K562 treated with DMSO at 1 percent for 12 hours (cell line): ENCODE measurements around the gene PIGBOS1. TPM values are rescaled to one million over a fixed set of nuclear protein-coding genes. Genes with fewer than 3 reads are reported as not detected.

Source experiments
- total RNA-seq: library from RNA; unstranded; fragments of 300-600 nt; gene quantifications from 2 replicates; pipeline ENCODE4 v1.2.3, GENCODE V29; 2022; ENCODE audit not compliant: insufficient read depth

Gene PIGBOS1, protein sequence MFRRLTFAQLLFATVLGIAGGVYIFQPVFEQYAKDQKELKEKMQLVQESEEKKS
- 32.1 and 32.9 TPM in 2 replicates for total RNA-seq

DNA sequence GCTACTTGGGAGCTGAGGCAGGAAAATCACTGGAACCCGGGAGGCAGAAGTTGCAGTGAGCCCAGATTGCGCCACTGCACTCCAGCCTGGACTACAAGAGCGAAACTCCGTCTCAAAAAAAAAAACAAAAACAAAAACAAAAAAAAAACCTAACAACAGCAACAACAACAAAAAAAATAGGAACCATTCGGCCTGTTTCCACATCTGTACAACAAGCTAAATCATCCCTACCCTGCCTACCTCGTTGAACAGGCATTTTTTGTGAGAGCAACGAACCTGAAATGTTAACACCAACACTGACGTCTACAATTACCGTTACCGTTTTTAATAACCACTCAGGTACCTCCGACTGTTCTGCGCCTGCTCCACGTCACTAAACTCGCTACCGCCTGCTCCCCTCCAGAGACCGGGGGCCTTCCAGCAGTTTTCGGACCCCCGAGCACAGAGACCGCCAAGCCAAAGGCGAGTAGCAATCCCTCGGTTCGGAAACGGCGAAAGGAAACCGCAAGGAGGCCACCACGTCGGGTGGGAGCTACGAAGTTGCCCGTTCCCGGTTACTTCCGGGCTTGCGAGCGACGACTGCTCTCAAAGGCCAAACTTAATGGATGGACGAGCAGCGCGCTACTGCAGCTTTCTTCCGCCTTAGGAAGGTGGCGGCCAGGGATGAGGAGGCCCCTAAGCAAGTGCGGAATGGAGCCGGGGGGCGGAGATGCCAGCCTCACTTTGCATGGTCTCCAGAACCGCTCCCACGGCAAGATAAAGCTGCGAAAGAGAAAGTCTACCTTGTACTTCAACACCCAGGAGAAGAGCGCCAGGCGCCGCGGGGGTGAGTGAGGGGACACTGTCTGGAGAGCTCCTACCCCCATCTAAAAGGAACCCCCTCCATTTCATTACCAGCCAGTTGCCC lies at the start of gene PIGBOS1, which contains the start of gene PIGB:
PIGBOS1 (minus strand) TSS at position 536 of the 907 bp plus-strand sequence. CDS start 1,331 bp downstream, outside the sequence.
PIGB (plus strand) TSS at position 635 of the 907 bp plus-strand sequence; CDS start at position 664, 29 bp downstream.

DNA sequence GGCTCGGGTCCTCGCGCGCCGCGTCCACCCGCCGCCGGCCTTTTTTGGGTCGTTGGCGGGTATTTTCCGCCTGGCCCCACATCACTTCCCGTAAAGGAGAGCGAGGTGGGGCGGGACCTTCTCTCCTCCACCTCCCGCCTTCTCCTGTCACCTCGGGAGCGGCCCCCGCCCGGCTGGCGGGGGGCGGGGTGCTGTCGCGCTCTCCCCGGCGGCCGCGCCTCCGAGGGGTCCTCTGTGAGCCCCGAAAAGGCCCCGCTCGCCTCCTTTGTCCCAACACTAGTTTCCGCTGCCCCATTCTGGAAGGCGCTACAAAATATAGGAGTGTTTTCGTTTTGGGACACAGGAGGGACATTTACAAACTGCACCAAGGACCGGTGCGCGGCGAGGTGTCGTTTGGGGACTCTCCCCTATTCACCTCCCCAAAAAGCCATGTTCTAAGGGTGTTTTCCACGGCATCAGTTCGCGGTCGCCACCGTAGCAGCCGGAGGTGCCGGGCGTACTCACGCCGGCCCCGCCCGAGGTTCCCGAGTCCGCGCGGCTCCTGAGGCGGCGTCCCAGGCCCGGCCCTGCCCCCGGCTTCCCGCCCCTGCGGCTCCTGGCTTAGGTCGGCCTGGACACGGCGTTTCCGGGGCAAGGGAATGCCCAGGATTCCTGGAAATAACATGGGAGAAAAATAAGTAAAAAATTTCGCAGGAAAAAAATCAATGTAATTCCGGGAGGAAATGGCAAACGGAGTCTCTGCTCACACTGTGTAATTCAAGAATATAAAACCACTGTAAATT lies 29.0 kb downstream of the PIGBOS1 start, which contains the start of gene RAB27A:
RAB27A (minus strand) TSS at position 68 of the 782 bp plus-strand sequence. CDS start 54,879 bp downstream, outside the sequence.

Other genes starting within 250 kb of the PIGBOS1 start
- gene RSL24D1, start 122.2 kb downstream of the PIGBOS1 start, total RNA-seq, result 116 and 140 TPM in 2 replicates
- gene RAB27A, start 29.3 kb downstream of the PIGBOS1 start, total RNA-seq, result 34.6 and 57.8 TPM in 2 replicates
- 2.9 and 4.7 TPM in 2 replicates for gene PIGB, start 99 bp upstream of the PIGBOS1 start, total RNA-seq
- 37.1 and 96.0 TPM in 2 replicates for gene CCPG1, start 89.2 kb upstream of the PIGBOS1 start, total RNA-seq
- gene PIERCE2, start 89.4 kb upstream of the PIGBOS1 start, total RNA-seq, result 2.5 and 6.3 TPM in 2 replicates
- gene DNAAF4, start 189.1 kb upstream of the PIGBOS1 start, total RNA-seq, result not detected in 2 replicates